ENCODE results near the gene VWC2L. TPM values are rescaled to one million over a fixed set of nuclear protein-coding genes. Genes with fewer than 3 reads are reported as not detected.

The VWC2L gene
- total RNA-seq (0.10 and 0.40 TPM in 2 replicates), polyA plus RNA-seq (not detected in 2 replicates)

DNA sequence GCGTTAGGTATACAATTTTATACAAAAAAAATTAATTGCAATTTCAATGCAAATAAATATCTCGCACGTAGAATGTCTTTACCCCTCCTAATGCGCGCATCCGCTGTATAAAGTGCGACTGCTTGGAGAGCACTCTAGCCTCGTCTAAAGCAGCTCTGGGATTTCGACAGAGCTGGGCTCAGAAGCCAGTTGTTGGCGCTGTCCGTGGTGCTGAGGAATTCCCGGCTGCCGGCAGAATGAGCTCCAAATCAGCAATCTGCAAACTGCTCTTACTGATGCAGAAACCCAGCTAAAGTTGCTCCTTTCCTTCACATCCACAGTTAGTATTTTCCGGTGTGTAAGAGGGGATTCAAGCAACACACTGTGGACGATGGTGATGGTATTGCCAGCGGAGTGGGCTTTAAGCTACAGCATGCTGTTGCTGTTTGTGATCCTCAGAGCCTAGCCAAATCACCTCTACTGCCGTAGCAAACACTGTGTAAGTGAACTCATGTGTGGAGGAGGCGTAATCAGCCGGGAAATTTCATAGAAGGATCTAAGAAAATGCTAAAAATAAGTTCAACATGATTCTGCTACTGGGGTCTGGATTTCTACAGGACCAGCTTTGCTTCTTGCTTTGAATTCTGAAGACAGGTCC, at the start of gene VWC2L:
Gene VWC2L, plus strand, starts transcription at position 137 of the 637 bp plus-strand sequence. CDS start 3,140 bp downstream, outside the sequence.
- Histone ChIP-seq H3K4me3 (no peak within 1 kb of the TSS), H3K9me2 (replicated peaks; ENCODE audit: insufficient read depth) (no peaks in the 10 kb centered on the region), H4K20me1 (ENCODE audit: insufficient read depth, poor library complexity, severe bottlenecking) (no peaks in the 10 kb centered on the region), H3K9me3 (ENCODE audit: low read depth) (no peaks in the 10 kb centered on the region), H3K4me2 (no peak within 1 kb of the TSS), H3K27ac (no peak within 1 kb of the TSS), H3K79me2 (no peaks in the 10 kb centered on the region), H3K4me1 (ENCODE audit: insufficient read depth) (no peaks in the 10 kb centered on the region), H3K27me3 (no peaks in the 10 kb centered on the region), H3K36me3 (replicated peaks; ENCODE audit: insufficient read depth, low read depth) (no peaks in the 10 kb centered on the region), H2AFZ (no peak within 1 kb of the TSS)
- WGBS (ENCODE audit: low lambda C conversion rate, missing lambda C conversion rate): 16% methylated on average over 19 of the region's 19 CpGs
- TF ChIP-seq EZH2 (IDR thresholded peaks at IDR 0.05; ENCODE audit: borderline replicate concordance) (no peak), CTCF (IDR thresholded peaks at IDR 0.05; ENCODE audit: poor library complexity) (no peak), EZH2phosphoT487 (IDR thresholded peaks at IDR 0.05; ENCODE audit: low read depth, severe bottlenecking, unreplicated experiment) (no peak)
- DNase-seq (ENCODE audit: low spot score): peak; percentile 91

GRCh38 chr2:214361116-214361515, 49.7 kb upstream of the VWC2L start:
- Histone ChIP-seq H3K4me3 (no peak overlapping the region), H3K27me3 (no peaks in the 10 kb centered on the region), H3K9me3 (ENCODE audit: low read depth) (no peaks in the 10 kb centered on the region), H3K4me2 (no peak overlapping the region), H3K79me2 (no peaks in the 10 kb centered on the region), H4K20me1 (ENCODE audit: insufficient read depth, poor library complexity, severe bottlenecking) (no peaks in the 10 kb centered on the region), H3K27ac (no peak overlapping the region), H2AFZ (no peak overlapping the region), H3K36me3 (replicated peaks; ENCODE audit: insufficient read depth, low read depth) (no peaks in the 10 kb centered on the region), H3K4me1 (ENCODE audit: insufficient read depth) (no peaks in the 10 kb centered on the region), H3K9me2 (replicated peaks; ENCODE audit: insufficient read depth) (no peaks in the 10 kb centered on the region)
- no peak for TF ChIP-seq EZH2phosphoT487 (IDR thresholded peaks at IDR 0.05; ENCODE audit: low read depth, severe bottlenecking, unreplicated experiment)
- DNase-seq (ENCODE audit: low spot score): no peak
- 85% methylated on average over 4 of the region's 4 CpGs for WGBS (ENCODE audit: low lambda C conversion rate, missing lambda C conversion rate)

- TF ChIP-seq CTCF (IDR thresholded peaks at IDR 0.05; ENCODE audit: poor library complexity): no peak
- no peak for TF ChIP-seq EZH2 (IDR thresholded peaks at IDR 0.05; ENCODE audit: borderline replicate concordance)
- TF ChIP-seq EZH2phosphoT487 (IDR thresholded peaks at IDR 0.05; ENCODE audit: low read depth, severe bottlenecking, unreplicated experiment): no peak
- Histone ChIP-seq H2AFZ (no peak overlapping the region), H3K4me2 (no peak overlapping the region), H4K20me1 (ENCODE audit: insufficient read depth, poor library complexity, severe bottlenecking) (no peaks in the 10 kb centered on the region), H3K36me3 (replicated peaks; ENCODE audit: insufficient read depth, low read depth) (no peaks in the 10 kb centered on the region), H3K79me2 (no peaks in the 10 kb centered on the region), H3K4me3 (no peak overlapping the region), H3K27ac (no peak overlapping the region), H3K4me1 (ENCODE audit: insufficient read depth) (no peaks in the 10 kb centered on the region), H3K9me2 (replicated peaks; ENCODE audit: insufficient read depth) (no peaks in the 10 kb centered on the region), H3K27me3 (no peaks in the 10 kb centered on the region), H3K9me3 (ENCODE audit: low read depth) (no peaks in the 10 kb centered on the region)
- DNase-seq (ENCODE audit: low spot score): no peak
- 96% methylated on average over 1 of the region's 1 CpG for WGBS (ENCODE audit: low lambda C conversion rate, missing lambda C conversion rate)
Observed at GRCh38 chr2:214365549-214365948, 45.3 kb upstream of the VWC2L start.

DNA sequence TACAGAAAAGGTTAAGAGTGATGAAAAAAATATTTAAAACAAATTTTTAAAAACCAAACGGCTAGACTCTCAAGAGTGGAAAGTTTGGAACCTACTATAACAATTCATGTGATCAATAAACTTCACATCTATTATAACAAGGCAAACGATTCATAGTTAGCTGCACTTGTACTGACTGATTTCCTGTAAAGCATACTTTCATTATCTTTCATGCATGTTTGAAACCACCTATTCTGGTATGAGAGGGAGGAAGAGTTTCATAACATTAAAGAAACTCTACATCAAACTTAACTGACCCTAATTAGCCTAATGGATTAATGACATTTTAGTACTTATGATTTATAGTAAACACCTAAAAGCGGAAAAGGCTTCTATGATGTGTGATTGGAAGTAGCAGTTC, 43.7 kb upstream of the VWC2L start:
- H3K9me2 ChIP-seq (replicated peaks; ENCODE audit: insufficient read depth): no peaks in the 10 kb centered on the region
- TF ChIP-seq EZH2phosphoT487 (IDR thresholded peaks at IDR 0.05; ENCODE audit: low read depth, severe bottlenecking, unreplicated experiment): no peak
- no peak for TF ChIP-seq EZH2 (IDR thresholded peaks at IDR 0.05; ENCODE audit: borderline replicate concordance)
- no peak for TF ChIP-seq CTCF (IDR thresholded peaks at IDR 0.05; ENCODE audit: poor library complexity)
- H3K36me3 ChIP-seq (replicated peaks; ENCODE audit: insufficient read depth, low read depth): no peaks in the 10 kb centered on the region
- no peak for DNase-seq (ENCODE audit: low spot score)
- no peak overlapping the region for H3K4me3 ChIP-seq
- H3K4me2 ChIP-seq: no peak overlapping the region
- H3K79me2 ChIP-seq: no peaks in the 10 kb centered on the region
- H3K4me1 ChIP-seq (ENCODE audit: insufficient read depth): no peaks in the 10 kb centered on the region
- no peak overlapping the region for H2AFZ ChIP-seq
- H3K9me3 ChIP-seq (ENCODE audit: low read depth): no peaks in the 10 kb centered on the region
- no peak overlapping the region for H3K27ac ChIP-seq
- 81% methylated on average over 3 of the region's 3 CpGs for WGBS (ENCODE audit: low lambda C conversion rate, missing lambda C conversion rate)
- H3K27me3 ChIP-seq: no peaks in the 10 kb centered on the region
- no peaks in the 10 kb centered on the region for H4K20me1 ChIP-seq (ENCODE audit: insufficient read depth, poor library complexity, severe bottlenecking)

Measured in hepatocyte (in vitro differentiated cells).